Astrocyte (in vitro differentiated cells and primary cell): ENCODE data around the gene USP33.

Experiments
- CTCF ChIP-seq: IDR thresholded peaks from 2 replicates; pipeline ENCODE4 v1.5.1; 2011; ENCODE audit warnings: low read depth, mild to moderate bottlenecking, inconsistent platforms, low read length, moderate library complexity; ENCODE audit not compliant: insufficient read depth
- EZH2 ChIP-seq: IDR thresholded peaks from 2 replicates; pipeline ENCODE4 v1.6.1; 2012; ENCODE audit warnings: mild to moderate bottlenecking, low read length, inconsistent platforms; ENCODE audit not compliant: insufficient read depth

GRCh38 chr1:77718181-77718580 lies 41.5 kb downstream of the USP33 start:
- no peak for TF ChIP-seq CTCF
- no peak for TF ChIP-seq EZH2
